IPS-NIHi7 (cell line): Measurements from ENCODE around the gene IRS2.

Experiments used
- DNase-seq: peaks from one replicate; pipeline ENCODE4 v3.0.0; 2012; ENCODE audit warnings: mixed read lengths; ENCODE audit errors: extremely low spot score

The IRS2 gene

DNA sequence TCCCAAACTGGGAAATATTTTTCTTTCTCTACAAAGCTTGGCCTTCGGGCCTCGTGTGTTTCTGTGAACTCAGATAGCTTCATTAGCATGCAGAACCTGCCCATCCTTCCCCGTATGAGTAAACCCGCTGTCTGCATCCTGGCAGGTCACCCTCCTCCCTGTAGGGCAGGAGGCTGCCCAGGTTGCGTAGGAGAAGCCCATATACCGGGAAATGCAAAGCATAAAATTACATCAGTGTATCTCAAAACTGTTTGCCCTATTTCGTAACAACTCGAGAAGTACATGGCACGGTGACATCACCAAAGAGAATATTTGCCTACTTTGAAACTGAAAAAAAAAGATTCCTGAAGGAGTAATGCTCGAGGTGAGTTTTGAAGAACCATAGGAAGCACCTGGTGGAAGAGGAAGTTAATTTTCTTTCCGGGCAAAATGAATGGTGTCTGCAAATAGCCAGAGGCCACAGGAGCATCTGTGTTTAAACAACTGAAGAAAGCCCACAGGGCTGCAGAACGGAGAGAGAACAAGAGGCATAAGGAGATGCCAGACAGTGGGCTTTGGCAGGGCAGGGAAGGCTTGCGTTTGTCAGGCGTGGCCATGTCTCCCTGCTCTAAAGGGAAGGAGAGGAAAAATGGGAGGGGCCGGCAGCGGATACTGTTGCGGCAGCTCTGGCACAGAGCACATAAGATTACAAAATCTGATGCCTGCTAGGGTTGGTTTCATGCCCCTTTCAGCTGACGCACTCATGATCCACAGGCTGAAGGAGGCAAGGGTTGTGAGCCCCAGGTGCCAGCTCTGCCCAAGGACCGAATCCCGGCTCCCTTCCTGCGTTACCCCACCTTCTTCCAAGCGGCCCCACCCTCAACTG is 81.4 kb downstream of the IRS2 start:
- no peak for DNase-seq

DNA sequence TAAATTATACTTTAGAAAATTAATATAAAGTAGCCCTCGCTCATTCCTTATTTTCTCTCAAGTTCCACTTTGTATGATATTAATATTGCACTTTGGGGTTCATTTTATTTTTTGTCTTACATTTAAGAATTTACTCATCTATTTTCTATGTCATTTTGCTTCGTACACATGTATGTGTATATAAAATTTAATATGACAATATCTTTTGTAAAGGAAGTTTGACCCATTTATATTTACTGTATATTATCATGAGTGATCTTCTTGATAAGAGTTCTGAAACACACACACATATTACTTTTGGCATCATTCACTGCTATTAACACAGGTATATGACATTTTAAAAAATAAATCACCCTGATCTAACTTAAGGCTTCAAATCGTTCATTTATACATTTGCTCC is 83.1 kb downstream of the IRS2 start:
- no peak for DNase-seq
